AG09309 (cell line): ENCODE data around the gene SHB.

Source experiments
- DNase-seq: peaks from one replicate; pipeline ENCODE4 v3.0.0-alpha.2; 2010; ENCODE audit warnings: low read depth
- H3K4me3 ChIP-seq: 2 replicates; pipeline ENCODE4 v1.5.1; 2011; ENCODE audit warnings: mild to moderate bottlenecking, low read depth, low read length, moderate library complexity; ENCODE audit not compliant: control insufficient read depth
- TF ChIP-seq, protein P1 (sequence below): IDR thresholded peaks from 2 replicates; pipeline ENCODE4 v1.5.1; 2011; ENCODE audit warnings: mild to moderate bottlenecking, low read depth, low read length, inconsistent platforms; ENCODE audit not compliant: insufficient read depth, control insufficient read depth; ENCODE audit errors: missing control alignments

Gene SHB, protein sequence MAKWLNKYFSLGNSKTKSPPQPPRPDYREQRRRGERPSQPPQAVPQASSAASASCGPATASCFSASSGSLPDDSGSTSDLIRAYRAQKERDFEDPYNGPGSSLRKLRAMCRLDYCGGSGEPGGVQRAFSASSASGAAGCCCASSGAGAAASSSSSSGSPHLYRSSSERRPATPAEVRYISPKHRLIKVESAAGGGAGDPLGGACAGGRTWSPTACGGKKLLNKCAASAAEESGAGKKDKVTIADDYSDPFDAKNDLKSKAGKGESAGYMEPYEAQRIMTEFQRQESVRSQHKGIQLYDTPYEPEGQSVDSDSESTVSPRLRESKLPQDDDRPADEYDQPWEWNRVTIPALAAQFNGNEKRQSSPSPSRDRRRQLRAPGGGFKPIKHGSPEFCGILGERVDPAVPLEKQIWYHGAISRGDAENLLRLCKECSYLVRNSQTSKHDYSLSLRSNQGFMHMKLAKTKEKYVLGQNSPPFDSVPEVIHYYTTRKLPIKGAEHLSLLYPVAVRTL

DNA sequence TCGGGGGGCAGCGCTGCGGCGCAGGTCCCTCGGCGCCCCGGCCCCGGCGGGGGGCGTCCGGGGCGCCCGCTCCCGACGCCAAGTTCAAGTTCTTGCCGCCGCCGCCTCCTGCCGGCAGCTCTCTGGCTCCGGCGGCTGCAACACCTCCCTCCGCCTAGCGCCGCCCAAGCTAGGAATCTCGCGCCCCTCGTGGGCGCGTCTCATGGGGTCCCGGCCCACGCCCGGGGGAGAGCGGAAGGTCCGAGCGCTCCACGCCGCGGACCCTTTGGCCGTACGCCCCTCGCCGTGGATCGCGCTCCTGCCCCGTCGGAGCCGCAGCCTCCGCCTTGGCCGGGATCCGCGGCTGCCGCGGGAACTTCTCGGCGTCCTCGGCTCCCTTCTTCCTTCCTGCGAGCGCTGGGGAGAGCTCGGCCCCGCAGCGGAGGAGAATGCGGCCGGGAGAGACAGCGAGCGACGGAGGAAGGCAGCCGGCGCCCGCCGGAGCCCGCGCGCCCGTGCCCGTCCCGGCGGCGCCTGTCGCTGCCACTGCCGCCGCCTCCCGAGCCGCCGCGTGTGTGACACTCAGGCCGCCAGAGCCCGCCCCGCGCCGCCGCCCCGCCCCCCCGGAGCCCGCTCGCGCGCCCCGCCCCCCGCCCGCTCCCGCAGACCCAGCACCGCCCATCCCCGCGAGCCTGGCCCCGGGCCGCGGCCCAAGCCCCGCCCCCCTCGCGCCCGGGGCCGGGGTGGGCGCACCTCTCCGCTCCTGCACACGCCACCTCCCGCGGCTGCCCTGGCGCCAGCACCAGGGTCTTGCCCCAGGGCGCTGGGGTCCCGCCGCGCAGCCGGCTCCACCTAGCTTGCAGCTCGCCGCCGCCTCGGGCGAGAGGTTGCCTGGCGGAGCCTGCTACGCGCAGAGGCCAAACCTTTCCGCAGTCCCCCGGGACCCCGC is at the start of gene SHB:
SHB (minus strand) TSS at position 527 of the 928 bp plus-strand sequence. CDS start 582 bp downstream, outside the sequence.
- peak within 1 kb of the TSS; percentile 98 for H3K4me3 ChIP-seq
- no peak for DNase-seq
- TF ChIP-seq, protein P1, sequence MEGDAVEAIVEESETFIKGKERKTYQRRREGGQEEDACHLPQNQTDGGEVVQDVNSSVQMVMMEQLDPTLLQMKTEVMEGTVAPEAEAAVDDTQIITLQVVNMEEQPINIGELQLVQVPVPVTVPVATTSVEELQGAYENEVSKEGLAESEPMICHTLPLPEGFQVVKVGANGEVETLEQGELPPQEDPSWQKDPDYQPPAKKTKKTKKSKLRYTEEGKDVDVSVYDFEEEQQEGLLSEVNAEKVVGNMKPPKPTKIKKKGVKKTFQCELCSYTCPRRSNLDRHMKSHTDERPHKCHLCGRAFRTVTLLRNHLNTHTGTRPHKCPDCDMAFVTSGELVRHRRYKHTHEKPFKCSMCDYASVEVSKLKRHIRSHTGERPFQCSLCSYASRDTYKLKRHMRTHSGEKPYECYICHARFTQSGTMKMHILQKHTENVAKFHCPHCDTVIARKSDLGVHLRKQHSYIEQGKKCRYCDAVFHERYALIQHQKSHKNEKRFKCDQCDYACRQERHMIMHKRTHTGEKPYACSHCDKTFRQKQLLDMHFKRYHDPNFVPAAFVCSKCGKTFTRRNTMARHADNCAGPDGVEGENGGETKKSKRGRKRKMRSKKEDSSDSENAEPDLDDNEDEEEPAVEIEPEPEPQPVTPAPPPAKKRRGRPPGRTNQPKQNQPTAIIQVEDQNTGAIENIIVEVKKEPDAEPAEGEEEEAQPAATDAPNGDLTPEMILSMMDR = peak; percentile 48

DNA sequence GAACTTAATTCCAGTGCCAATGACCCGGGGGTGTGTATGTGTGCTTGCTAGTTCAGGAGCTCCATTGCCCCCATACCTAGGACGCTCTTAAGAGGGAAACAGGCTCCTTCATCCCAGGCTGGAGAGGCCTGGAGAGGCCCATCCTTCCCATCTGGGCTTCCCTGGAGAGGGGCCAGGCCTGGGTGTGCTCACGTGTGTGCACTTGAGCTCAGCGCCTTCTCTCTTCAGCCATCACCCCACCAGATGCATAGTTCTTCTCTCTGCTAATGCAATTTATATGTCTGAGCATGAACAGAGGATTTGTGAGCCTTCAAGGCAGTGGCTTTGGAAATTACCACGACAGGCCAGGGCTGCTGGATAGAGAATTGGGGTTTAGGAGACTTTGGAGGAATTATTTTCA is 48.6 kb upstream of the SHB start:
- TF ChIP-seq, protein P1 = no peak
- no peak for DNase-seq

DNA sequence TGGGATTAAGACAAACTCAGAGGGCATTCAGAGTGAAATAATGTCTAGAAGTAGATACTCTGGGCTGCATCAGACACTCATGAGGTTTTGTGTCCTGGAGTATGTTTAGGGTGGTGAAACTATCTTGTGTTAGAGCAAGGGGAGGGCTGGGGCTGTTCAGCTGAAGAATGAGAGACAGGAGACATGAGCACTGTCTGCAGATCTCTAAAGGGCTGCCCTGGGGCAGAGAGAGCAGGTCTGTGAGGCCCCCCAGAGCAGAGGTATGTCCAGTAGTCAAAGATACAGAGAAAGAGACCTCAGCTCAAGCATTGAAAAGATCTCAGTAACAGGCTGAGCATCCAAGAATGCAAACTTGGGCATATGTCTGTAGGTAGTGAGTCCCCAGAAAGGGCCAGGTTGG is 45.9 kb upstream of the SHB start:
- TF ChIP-seq, protein P1 = no peak
- H3K4me3 ChIP-seq = no peak overlapping the region
- DNase-seq = no peak

More for the DNA sequence above, 48.6 kb upstream of the SHB start:
- no peak overlapping the region for H3K4me3 ChIP-seq

DNA sequence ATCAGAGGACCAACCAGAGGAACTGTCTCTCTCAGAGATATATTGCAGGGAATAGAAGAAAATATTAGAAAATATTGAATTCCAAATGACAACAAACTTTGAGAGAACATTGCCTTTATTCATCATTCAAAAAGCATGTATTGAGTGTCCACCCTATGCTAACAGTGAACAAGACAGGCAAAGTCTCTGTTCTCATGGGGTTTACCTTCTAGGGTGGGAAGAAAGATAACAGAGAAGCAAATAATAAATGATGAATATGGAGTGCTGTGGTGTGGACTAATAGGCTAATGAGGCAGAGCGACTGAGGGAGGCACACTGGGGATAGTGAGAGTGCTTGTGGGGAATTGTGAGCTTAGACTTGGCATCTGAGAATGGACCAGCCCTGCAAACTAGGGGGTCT is 43.4 kb upstream of the SHB start:
- TF ChIP-seq, protein P1 = no peak
- no peak overlapping the region for H3K4me3 ChIP-seq
- no peak for DNase-seq

DNA sequence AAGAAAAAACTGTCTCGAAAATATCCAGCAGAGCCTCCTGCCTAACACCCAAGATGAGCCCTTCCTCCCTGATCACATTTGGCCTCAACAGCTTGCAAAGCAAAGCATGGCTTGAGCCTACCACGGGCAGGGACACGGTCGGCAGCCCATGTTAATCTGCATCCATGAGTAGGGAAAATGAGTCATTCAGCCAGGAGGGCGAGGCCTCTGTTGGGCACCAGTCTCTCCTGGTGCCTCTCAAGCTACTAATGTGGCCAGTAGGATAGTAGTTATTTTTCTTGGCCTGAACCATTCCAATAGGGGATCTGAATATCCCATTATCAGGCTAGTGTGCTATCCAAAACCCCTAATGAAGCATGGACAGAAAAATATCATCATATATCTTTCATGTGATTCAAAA is 43.0 kb upstream of the SHB start:
- TF ChIP-seq, protein P1 = no peak
- no peak overlapping the region for H3K4me3 ChIP-seq
- DNase-seq = no peak

- DNase-seq = no peak
- H3K4me3 ChIP-seq = no peak overlapping the region
- TF ChIP-seq, protein P1 = no peak
Observed at GRCh38 chr9:38110476-38110875, 41.4 kb upstream of the SHB start.
